ENCODE data around the gene SRSF7.

GRCh38 chr2:38712871-38713270, 38.3 kb downstream of the SRSF7 start:
- TF ChIP-seq CTCF (IDR thresholded peaks at IDR 0.05) (no peak), POLR2A (IDR thresholded peaks at IDR 0.05) (no peak)
